ENCODE measurements around the gene ANKRD66. TPM values are rescaled to one million over a fixed set of nuclear protein-coding genes. Genes with fewer than 3 reads are reported as not detected.

The ANKRD66 gene
- total RNA-seq, 1 experiment from 2014 or later = not detected

DNA sequence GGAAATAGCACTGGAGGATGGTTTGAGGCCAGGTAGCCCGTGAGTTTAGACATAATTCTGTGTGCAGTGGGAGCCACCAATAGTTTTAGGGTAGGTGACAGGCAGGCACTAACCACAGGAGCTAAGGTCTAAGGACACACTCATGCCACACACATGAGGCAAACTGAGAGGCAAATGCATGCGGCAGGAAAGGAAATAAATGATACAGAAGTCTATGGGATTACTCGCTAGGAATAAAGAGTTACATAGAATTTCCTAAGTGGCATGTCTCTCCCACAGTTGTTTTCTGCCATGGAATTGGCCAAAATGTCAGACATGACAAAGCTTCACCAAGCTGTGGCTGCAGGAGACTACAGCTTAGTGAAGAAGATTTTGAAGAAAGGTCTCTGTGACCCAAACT lies 4.9 kb downstream of the ANKRD66 start:
- Histone ChIP-seq H4K5ac (ENCODE audit: insufficient read length, low read depth, low read length) (no peak overlapping the region), H2BK15ac (ENCODE audit: low read depth, low read length) (no peak overlapping the region), H3K4me2 (ENCODE audit: insufficient read depth, insufficient read length, low read length) (no peak overlapping the region), H4K20me1 (ENCODE audit: control insufficient read depth, insufficient read depth, insufficient read length) (no peaks in the 10 kb centered on the region), H2BK20ac (ENCODE audit: low read depth, low read length, poor library complexity, severe bottlenecking) (no peak overlapping the region), H3T11ph (ENCODE audit: low read length) (no peak overlapping the region), H3K23ac (ENCODE audit: insufficient read length, low read depth, low read length) (no peak overlapping the region), H3K4ac (ENCODE audit: low read depth, low read length) (no peak overlapping the region), H3K27ac (ENCODE audit: insufficient read length, low read depth, low read length) (no peak overlapping the region), H2BK12ac (ENCODE audit: insufficient read length, low read depth, low read length) (no peak overlapping the region), H3K27me3 (ENCODE audit: insufficient read depth, low read length) (no peaks in the 10 kb centered on the region), H2AK5ac (ENCODE audit: insufficient read length, low read length) (no peak overlapping the region), H3K56ac (ENCODE audit: insufficient read length, low read depth, low read length) (no peak overlapping the region), H3K4me1 (ENCODE audit: insufficient read depth, low read length) (peaks cover 2% of the 10 kb centered on the region; the same call in 1 of the 2 replicates), H2BK120ac (ENCODE audit: low read depth, low read length, poor library complexity, severe bottlenecking) (no peak overlapping the region), H4K91ac (ENCODE audit: insufficient read length, low read depth, low read length) (no peak overlapping the region), H3K9ac (ENCODE audit: extremely low read depth, insufficient read length, low read length) (no peak overlapping the region), H3K14ac (ENCODE audit: insufficient read depth, low read length) (no peak overlapping the region), H2AFZ (ENCODE audit: low read length) (no peak overlapping the region), H2BK5ac (ENCODE audit: insufficient read length, low read length) (no peak overlapping the region), H3K79me1 (ENCODE audit: insufficient read depth, low read depth, low read length, poor library complexity, severe bottlenecking) (no peaks in the 10 kb centered on the region), H3K23me2 (ENCODE audit: insufficient read length, low read depth, low read length, poor library complexity, severe bottlenecking) (no peaks in the 10 kb centered on the region), H3K18ac (ENCODE audit: insufficient read length, low read depth, low read length) (no peak overlapping the region), H3K79me2 (ENCODE audit: insufficient read depth, low read length) (no peaks in the 10 kb centered on the region), H3K9me3 (ENCODE audit: control insufficient read depth, low read depth, low read length) (no peaks in the 10 kb centered on the region), H4K8ac (replicated peaks; ENCODE audit: insufficient read length, low read depth, low read length) (no peak overlapping the region)
- H3K4me1 Mint-ChIP-seq = peaks cover 18 to 19% of the 10 kb centered on the region in 2 experiments
- no peak overlapping the region for H3K27ac Mint-ChIP-seq
- DNase-seq = no peak
- H3K36me3 Mint-ChIP-seq (ENCODE audit: insufficient read depth in 1 of 3, low read depth in 3 of 3) = no peaks in the 10 kb centered on the region
- no peaks in the 10 kb centered on the region for H3K9me3 Mint-ChIP-seq
- H3K4me3 Mint-ChIP-seq = no peak overlapping the region
- no CpG with 5 or more reads among the region's 3 CpGs for WGBS (ENCODE audit: extremely low coverage, insufficient read length, low lambda C conversion rate)
- H3K27me3 Mint-ChIP-seq (ENCODE audit: low read depth) = peaks cover 2% of the 10 kb centered on the region
- TF ChIP-seq, protein P1, sequence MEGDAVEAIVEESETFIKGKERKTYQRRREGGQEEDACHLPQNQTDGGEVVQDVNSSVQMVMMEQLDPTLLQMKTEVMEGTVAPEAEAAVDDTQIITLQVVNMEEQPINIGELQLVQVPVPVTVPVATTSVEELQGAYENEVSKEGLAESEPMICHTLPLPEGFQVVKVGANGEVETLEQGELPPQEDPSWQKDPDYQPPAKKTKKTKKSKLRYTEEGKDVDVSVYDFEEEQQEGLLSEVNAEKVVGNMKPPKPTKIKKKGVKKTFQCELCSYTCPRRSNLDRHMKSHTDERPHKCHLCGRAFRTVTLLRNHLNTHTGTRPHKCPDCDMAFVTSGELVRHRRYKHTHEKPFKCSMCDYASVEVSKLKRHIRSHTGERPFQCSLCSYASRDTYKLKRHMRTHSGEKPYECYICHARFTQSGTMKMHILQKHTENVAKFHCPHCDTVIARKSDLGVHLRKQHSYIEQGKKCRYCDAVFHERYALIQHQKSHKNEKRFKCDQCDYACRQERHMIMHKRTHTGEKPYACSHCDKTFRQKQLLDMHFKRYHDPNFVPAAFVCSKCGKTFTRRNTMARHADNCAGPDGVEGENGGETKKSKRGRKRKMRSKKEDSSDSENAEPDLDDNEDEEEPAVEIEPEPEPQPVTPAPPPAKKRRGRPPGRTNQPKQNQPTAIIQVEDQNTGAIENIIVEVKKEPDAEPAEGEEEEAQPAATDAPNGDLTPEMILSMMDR (conservative IDR thresholded peaks at IDR 0.05) = no peak
